LNCAP (cell line): ENCODE data around the gene ADCY10.

Source experiments
- TF ChIP-seq, protein P1 (sequence below): fragments of 450-650 bp; IDR thresholded peaks from 2 replicates; pipeline ENCODE4 v1.5.1; 2017; ENCODE audit warnings: mild to moderate bottlenecking

ADCY10 gene

DNA sequence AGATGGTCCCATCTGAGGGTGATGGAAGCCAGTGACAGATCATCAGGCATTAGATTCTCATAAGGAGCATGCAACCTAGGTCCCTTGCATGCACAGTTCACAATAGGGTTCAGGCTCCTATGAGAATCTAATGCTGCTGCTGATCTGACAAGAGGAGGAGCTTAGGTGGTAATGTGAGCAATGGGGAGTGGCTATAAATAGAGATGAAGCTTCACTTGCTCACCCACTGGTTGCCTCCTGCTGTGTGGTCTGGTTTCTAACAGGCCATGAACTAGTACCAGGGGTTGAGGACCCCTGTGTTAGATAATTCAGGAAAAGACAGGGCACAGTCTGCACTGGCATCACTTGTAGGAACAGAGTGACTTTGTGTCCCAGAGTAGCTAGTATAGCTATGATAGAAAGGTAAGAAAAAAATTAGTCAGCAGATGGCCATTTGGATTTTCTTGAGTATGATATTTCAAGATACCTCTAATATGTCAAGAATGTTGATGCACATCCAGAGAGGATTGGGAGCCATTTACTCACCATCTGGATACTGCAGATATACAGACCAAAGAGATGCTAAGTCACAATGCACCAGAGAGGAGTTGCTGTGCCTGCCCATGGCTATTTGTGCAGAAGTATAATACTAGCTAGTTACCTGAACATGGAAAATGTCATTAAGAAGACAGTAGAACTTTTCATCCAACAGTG, 53.6 kb downstream of the ADCY10 start:
- TF ChIP-seq, protein P1, sequence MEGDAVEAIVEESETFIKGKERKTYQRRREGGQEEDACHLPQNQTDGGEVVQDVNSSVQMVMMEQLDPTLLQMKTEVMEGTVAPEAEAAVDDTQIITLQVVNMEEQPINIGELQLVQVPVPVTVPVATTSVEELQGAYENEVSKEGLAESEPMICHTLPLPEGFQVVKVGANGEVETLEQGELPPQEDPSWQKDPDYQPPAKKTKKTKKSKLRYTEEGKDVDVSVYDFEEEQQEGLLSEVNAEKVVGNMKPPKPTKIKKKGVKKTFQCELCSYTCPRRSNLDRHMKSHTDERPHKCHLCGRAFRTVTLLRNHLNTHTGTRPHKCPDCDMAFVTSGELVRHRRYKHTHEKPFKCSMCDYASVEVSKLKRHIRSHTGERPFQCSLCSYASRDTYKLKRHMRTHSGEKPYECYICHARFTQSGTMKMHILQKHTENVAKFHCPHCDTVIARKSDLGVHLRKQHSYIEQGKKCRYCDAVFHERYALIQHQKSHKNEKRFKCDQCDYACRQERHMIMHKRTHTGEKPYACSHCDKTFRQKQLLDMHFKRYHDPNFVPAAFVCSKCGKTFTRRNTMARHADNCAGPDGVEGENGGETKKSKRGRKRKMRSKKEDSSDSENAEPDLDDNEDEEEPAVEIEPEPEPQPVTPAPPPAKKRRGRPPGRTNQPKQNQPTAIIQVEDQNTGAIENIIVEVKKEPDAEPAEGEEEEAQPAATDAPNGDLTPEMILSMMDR: no peak

DNA sequence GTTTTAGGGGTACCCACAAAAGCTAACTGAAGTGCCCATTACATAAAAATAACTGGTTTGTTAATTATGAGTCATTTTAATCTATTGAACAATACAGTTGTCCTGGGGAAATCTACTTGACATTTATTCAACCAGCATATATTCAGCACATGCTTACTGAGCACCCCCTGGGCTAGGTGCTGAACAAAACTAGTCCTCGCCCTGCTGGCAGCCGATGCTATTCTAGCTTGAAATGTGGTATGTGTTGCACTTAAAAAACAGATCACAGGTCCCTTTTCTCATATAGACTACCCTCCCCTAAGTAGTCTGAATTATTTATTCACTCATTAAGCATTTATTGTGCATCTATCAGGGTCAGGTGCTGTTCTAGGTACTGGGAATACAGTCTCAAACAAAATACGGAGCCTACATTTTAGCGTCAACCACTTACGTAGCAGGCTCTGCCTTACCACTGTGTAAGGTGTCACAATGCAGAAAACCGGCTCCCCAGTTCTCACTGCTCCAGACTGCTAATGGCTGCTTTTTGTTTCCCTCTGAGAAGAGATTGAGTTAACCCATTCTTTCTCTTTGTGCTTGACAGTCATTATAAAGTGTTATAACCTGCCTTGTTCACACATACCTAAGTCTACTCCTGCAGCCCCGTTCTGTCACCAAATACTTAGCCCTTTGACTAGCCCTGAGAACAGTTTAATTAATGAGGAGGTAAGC, 57.1 kb downstream of the ADCY10 start:
- TF ChIP-seq, protein P1: no peak

DNA sequence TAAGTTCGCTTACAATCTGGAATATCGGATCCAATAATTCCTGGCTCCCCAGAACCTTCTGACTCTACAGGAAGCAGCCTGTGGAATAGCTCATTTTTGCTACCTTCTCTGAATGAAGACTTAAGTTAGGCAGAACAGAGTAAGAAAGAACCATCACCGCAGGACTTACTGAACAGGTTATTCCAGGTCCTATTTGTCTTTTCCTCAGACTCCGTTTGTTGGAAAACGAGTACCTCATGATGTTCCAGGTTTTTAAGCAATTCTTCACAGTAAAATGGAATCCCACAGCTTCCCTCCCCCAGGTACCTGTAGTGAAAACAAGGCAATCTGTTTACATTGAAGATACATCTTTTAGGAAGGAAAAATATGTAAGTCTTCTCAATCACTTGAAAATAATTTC, 59.8 kb downstream of the ADCY10 start:
- TF ChIP-seq, protein P1: no peak

DNA sequence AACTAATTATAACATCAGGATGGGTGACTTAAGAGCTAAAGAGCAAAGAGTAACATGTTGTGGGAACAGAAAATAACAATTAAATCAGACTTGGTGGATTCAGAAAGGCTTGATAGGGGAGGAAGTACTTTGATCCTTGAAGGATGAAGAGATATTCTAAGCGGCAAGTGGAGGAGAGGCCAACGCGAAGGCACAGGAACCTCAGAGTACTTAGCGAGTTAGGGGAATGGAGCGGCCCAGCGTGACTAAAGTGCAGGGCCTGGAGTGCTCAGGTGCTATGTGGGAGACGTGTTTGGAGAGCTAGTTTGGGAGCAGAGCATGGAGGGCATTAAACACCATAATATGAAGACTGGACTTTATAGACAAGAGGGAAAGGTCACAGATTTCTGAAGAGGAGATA, 64.3 kb downstream of the ADCY10 start:
- TF ChIP-seq, protein P1: no peak

DNA sequence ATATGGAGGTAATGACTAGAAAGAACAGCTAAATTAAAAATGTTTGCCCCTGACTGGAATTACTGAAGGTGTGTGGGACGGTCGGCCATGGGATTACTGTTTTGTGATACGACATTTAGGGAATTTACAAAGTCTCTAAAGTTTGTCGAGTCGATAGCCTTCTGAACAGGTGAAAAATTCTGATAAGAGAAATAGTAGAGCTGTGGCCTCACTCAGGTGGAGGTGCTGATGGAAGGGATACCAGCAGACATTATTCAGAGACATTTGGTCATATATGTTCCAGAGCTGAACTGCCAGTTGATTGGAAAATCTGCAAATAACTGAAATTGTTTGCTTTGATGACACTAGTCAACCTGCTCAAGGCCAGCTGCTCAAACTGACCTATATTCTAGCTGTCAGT, 71.1 kb downstream of the ADCY10 start:
- TF ChIP-seq, protein P1: no peak

DNA sequence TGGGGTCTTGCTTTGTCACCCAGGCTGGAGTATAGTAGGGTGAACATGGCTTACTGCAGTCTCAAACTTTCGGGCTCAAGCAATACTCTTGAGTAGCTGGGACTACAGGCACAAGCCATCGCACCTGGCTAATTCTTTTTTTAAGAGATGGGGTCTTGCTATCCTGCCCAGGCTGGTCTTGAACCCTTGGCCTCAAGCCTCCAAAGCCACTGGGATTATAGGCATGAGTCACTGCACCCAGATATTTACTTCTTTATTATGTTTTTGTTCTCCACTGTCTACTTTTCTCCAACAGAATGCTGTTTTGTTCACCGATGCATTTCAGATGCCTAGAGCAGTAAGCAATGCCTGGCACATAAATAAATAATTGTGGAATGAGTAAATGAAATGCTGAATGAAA, 72.4 kb downstream of the ADCY10 start:
- TF ChIP-seq, protein P1: no peak

DNA sequence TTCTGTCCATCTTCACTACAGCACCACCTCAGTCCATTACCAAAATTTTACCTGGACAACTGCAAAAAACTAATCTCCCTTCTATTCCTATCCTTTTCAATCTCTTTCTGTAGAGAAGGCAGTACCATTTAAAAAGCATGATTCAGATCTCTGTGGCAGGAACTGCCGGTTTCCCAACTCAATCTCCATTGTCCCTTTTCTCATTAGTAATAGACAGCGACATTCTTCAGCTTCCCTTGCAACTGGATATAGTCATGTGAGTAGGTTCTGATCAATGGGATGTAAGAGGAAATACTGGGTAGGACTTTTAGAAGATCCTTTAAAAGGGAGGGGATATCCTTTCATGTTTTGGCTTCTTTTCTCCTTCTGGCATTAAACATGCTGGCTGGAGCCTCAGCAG, 74.9 kb downstream of the ADCY10 start:
- TF ChIP-seq, protein P1: no peak
